Caki2 (cell line): Measurements from ENCODE around the gene IGSF22. TPM values are rescaled to one million over a fixed set of nuclear protein-coding genes. Genes with fewer than 3 reads are reported as not detected.

Source experiments
- DNase-seq: peaks from one replicate; pipeline ENCODE4 v3.0.0-alpha.2; 2015; ENCODE audit warnings: low read depth
- in situ Hi-C: cut with HindIII; loops from 2 replicates; pipeline ENCODE4 v1.10.0; 2016; ENCODE audit warnings: low sequenced_read_pairs, low pct_unique_long_range_greater_than_20kb, mixed read lengths
- total RNA-seq: library from RNA; depleted of rRNA; stranded (reverse); fragments of >200 nt; shearing (Covaris generic); gene quantifications from 2 replicates; pipeline ENCODE4 v1.2.3, GENCODE V29; 2014; ENCODE audit warnings: low replicate concordance

Gene IGSF22
- total RNA-seq, 1 experiment from 2014 or later = not detected

DNA sequence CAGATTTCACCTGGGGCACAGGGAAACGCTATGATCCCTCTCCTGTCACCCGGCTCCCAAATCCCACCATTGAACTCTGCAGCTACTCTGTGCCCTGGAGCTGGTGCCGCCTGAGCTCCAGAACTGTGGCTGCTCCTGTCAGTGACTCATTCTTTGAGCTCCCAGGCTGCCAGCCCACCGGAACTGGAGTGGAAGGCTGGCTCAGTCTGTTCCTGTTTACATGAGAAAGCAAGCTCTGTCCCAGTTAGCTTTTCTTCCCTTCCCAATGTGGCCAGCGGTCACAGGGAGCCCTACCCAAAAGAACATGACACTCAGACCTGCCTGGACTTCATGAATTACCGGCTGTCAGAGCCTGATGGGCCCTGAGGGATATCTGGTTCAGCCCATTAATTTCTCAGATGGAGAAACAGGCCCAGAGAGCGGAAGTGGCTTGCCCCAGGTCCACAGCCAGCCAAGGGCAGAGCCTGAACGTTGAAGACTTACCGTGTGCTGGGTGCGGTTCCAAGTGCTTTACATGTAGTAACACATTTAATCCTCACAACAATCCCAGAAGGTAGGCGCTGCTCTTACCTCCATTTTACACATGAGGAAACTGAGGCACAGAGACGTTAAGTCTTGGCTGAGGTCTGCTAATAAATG is 23.8 kb upstream of the IGSF22 start:
- peak; percentile 44 for DNase-seq
- in situ Hi-C loops = no loop called here

DNA sequence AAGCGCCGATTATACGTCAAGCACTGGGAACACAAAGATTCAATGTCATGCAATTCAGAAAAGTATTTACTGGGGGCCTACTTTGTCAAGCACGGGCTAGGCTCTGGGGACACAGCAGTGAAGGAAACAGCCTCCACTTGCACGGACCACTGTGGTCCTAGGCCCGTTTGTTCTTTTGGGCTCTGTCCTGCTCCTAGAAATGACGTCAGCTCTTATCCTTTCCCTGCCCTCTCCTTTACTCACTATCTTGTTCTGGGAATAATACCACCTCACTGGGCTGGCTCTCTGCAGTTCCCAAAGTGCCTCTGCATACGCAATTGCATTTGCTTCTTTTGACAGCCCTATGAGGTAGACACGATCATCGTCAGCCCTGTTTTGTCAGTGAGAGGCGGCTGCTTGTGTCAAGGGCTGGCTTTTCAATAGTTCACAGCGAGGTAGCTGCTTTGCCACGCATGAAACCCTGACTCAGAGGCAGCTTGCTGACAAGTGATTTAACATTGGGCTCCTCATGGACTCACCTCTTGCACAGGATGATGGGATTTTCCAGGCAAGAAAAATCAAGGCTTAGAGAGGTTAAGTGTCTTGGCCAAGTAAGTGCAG is 22.9 kb upstream of the IGSF22 start:
- in situ Hi-C loops = no loop called here

DNA sequence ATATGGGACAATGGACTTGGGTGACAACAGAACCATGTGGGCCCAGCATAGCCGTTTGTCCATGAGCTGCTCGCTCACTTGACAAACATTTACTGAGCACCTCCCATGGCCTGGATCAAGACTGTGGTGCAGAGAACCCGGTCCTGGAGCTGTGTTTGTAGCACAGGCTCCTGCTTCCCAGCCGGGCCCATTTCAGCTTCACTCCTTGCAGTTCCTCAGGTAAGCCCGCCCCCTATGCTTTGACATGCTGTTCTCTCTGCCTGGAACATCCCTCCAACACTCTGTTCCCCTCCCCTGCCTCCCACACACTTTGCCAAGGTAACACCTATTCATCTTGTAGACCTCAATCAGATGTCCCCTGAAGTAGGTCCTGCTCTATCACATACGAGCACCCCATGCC is 19.3 kb upstream of the IGSF22 start:
- DNase-seq = no peak
- in situ Hi-C loops = no loop called here

More for the DNA sequence above, 22.9 kb upstream of the IGSF22 start:
- no peak for DNase-seq

DNA sequence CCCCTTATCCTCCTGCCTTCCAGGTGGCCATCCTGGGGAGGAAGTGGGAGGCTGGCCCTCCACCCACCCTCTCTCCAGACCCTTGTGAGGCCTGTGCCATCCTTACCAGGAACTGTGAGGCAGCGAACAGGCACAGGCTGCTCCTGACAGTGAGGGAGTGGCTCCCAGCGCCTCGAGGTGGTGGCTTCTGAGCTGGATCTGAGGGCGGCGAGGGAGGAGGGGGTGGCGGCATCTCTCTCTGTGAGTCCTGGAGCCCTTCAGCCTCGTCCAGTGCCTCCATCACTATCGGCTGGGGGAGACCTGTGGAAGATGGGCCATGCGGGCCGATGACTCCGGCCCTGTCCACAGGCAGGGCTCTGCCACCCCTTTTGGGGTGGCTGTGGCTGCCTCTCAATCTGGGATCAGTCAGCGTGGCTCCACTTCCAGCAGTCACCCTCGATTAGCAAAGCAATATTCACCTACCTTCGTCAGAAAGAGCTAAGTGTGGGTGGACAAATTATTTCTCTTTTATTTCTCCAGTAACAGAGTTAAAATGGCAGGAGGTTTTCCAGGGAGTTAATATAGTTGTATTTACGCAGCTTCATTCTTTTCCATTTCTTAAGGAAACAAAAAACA is 18.0 kb upstream of the IGSF22 start:
- no peak for DNase-seq
- in situ Hi-C loops = no loop called here

DNA sequence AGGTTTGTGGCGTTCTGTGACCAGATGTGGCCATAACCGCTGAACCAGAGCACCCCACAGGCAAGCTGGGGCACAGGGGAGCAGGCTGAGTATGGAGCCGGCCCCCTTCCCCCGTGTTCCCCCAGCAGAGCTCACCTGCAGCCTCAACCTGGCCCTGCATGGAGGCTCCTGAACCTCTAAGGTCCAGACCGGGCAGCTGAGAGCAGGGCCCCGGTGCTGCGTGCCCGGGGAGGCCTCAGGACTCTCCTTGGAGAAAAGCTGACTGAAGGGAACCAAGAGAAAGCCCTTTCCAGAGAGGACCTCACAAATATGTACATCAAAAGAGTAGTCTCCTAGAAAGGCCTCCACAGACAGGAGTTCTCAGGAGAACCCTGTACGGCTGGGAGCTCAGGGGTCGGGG is 17.4 kb upstream of the IGSF22 start:
- in situ Hi-C loops = no loop called here
- DNase-seq = no peak

DNA sequence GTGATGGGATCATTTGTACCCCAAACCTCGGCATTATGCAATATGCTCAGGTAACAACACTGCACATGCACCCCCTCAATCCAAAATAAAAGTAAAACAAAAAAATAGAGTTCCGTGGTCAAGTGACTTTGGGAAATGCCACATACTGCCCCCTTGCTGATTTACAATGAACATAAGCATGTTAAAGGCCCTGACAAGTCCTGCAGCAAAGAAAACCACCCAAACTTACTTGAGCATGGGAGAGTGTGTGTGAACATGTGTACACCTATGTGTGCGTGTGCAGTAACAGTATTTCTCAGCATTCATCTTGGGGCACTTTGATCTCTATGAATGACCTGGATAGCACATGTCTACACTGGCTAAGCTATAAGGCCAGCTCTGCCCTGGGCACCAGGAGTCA is 15.8 kb upstream of the IGSF22 start:
- in situ Hi-C loops = no loop called here

DNA sequence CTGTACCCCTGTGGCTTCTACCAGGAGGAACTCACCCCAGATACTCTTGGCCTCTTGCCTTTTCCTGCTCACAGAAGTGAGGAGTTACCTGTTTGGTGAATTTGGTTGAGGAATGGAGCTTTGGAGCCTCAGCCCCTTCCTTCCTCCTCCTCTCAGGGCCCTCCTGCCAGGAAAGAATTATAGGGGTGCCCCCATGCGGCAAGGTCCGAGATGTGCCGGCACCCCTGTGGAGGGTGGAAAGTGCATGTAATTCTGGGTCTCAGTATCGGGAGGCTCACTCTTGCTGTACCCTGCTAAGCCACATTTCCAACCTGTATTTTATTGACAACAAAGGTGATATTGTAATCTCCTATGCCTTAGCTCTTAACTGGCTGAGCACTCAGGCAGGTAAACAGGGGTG is 13.7 kb upstream of the IGSF22 start:
- in situ Hi-C loops = no loop called here
- DNase-seq = no peak

More for the DNA sequence above, 15.8 kb upstream of the IGSF22 start:
- DNase-seq = no peak

DNA sequence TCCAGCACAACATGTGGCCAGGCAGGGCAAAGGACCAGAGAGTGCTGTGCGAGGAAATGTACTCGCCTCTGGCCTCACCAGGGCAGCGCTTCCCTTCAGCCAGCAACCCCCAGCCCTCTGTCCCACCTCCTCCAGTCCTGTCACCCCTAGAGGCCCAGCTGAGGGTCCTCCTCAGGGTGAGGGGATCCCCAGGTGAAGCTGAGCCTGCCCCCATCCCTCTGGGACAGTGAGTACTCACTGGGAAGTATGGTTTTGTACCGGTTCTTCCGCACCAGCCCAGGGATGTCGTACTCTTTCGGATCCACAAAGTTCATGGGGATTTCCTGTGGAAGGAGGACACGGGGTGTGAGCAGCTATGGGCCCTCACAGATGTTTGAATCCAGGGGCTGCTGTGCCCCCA is 11.7 kb upstream of the IGSF22 start:
- in situ Hi-C loops = no loop called here
- DNase-seq = no peak

DNA sequence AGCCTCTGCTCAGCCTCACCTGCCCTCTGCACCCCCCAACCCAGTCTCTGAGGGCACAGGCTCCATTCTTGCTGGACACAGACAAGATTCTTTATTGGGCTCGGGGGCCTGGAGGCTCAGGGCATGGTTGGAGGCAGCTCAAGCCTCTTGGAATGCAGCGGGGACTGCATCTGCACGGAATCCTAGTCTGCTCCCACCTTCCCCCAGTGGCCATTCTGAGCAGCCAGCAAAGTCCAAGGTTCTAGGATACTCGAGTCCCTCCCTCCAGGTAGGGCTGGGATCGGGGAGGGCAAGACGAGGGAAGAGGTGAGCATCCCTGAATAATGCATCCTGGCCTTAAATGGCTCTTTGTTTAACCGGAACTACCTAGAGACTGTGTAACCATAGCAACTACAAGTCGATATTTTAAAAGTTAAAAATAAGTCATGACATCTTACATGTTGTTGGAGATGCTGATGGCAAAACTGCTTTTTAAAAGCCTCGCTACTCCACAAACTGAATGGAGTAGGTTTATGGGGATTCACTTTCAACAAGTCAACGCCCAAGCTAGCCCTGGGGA is 10.7 kb upstream of the IGSF22 start:
- DNase-seq = no peak
- in situ Hi-C loops = no loop called here

DNA sequence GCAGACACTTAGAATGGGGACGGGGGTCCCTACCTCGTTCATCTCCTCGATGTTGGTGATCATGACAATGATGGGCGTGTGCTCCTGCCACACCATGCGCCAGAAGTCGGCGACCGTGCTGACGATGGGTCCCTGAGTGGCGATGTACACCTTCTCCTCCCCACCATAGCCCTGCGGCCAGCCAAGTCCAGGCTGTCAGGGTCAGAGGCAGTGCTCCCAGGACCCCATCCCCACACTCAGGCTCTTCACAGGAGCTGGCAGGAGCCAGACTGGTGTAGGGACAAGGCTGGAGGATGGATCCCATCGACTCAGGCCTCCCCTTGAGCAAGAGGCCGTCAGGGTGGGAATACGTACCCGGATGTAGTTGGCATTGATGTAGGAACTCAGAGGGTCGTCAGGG is 7.2 kb upstream of the IGSF22 start:
- DNase-seq = no peak

DNA sequence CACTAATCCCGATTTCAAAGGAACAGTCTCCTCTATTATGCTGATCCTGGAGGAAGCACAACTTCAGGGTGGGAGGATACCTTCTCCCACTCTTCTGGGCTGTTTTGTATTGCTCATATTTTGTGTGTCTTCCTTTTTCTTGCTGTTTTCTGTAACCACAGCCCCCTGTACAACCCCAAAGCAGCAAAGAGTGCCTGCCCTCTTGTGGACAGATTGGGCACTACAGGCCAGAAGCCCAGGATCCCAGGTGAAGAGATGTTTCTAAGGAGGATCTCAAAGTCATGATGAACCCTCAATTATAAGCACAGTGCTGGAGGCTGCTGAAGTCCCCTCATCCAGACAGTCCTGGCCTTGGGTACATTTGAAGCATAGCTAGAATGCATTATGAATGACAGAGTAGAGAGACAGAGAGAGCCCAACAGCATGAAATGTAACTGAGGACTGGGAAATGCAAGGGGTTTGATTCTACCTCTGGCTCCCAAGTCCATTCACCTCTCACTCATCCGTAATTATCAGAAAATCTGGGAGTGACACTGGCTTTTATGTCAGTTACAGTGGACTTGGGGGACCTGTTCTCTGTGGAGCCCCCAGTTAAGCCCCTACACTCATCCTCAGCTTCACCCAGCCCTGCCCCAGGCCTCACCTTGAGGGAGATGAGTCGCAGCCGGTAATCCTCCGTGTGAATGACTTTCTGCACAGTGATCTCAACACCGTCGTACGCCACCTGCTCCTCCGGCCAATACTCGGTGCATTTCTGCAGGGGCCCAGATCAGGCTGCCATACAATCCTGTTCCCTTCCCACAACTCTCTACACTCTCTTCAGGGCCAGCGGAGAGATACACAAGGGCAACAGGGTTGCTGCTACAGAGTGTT is 6.2 kb upstream of the IGSF22 start:
- peak; percentile 46 for DNase-seq
- in situ Hi-C loops = no loop called here

More for the DNA sequence above, 7.2 kb upstream of the IGSF22 start:
- in situ Hi-C loops = no loop called here

DNA sequence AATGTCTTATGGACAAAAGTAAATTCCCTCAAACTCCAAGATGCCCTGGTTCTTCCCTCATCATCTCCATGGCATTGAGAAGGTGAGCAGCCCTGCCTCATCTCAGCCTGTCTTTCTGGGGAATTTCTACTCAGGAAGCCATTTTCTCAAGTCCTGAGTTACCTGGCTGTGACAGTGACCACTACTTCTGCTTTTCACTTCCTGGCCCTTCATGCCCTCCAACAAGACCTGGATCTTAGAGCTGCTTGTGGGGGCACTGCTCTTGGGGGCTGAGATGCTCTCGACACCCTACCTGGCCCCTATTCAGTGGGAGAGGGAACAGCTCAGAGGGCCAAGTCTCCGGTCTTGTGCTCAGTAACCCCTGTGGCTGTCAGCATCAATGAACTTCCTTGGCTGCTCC is 5.5 kb upstream of the IGSF22 start:
- in situ Hi-C loops = no loop called here
- DNase-seq = no peak

DNA sequence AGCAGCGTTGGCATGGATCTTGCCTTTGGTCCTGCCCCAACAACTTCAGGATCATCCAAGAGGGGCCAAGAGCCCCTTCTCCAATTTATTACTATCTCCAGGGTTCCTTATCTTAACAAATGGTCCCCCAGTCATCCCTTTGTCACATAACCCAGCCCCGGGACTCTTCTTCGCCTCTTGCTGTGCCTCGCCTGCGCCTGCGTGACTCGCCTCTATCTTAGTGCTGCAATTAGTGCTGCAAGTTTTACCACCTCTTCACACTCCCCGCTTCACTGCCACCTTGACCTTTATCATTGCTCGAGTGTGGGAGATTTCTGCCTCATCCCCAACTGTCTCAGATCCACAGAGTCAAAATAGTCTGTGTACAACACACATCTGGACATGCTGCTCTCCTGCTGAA is 4.0 kb upstream of the IGSF22 start:
- DNase-seq = no peak
- in situ Hi-C loops = no loop called here

DNA sequence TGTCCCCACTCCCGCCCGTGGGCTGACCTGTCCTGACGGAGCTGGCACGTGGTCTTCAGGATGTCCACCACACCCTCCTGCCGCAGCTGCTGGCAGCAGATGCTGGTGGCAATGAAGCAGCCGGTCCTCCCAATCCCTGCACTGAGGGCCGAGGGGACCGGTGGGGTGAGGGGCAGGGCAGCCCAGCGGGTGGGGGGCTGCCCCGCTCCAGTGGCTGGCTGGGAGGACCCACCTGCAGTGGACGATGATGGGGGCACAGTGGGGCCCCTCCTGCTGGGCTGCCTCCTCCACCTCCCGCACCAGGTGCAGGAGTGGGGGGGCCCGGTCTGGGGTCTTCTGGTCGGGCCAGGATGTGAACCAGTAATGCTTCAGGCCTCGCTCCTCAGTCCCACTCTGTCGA is 3.4 kb upstream of the IGSF22 start:
- no peak for DNase-seq
- in situ Hi-C loops = no loop called here

DNA sequence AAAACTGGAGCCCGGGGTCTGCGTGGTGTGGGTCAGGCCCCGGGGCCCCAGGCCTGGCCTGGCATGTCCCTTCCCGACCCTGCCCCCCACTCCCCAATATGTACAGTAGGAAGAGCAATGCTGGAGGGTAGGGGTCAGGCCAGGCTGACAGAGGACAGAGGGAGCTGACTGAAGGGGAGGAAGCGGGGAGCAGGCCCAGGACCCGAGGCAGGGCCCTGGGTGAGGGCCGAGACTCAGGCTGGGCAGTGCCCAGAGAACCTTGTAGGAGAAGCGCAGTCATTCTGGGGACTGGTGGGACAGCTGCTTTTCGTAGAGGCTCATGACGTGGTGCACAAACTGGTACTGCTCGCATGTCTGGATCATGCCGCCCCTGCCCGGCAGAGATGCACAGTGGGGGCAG is 2.7 kb upstream of the IGSF22 start:
- in situ Hi-C loops = no loop called here
- DNase-seq = no peak

DNA sequence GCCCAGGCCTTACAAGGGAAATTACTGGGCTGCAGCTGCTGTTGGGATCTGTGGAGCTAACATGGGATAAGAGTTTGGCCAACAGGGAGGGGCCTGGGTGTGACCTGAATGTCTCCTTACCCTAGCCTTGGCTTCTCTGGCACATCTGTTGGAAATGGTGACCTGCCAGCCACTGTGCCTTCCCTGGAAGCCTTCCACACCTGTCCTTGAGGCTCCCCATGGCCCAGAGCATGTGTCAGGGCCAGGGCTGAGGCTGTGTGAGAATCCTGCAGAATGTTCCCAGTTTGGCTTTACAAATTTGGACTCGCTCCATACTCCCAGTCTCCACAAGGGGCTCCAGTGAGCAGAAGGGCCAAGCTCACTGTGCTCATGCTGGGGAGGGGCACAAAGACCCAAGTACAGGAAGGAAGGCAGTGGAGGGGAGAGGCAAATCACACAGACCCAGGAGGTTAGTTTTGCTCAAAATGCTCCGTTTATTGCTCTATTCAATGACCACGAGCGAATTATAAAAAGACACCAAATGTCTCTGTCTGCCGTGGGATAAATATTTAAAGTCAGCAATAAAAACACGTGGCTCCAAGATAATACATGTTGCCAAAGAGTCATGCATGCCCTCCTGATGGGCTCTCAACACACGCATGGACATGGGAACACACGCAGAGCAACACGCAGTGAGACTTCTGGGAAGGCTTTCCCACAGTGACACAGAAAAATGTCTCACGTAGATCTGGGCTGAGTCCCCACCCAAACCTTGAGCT is 1.7 kb upstream of the IGSF22 start:
- in situ Hi-C loops = no loop called here
- DNase-seq = no peak

DNA sequence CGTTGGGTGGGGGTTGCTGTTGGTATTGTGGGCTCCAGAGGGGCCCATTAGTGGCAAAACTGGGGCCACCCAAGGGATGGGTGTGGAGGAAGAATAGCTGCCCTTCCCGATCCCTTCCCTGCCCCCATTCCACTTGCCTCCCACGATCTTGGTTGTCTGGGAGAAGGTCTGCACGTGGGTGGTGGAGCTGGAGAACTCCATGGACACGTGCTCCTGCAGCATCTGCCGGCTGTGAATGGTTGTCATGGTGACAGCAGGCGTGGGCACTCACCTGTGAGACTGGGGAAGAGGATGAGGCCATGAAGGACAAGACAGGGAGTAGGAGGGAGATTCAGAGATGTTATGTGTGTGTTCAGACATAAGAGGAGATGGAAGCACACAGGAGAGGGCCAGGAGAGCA is 2.0 kb downstream of the IGSF22 start:
- DNase-seq = no peak
- in situ Hi-C loops = no loop called here

DNA sequence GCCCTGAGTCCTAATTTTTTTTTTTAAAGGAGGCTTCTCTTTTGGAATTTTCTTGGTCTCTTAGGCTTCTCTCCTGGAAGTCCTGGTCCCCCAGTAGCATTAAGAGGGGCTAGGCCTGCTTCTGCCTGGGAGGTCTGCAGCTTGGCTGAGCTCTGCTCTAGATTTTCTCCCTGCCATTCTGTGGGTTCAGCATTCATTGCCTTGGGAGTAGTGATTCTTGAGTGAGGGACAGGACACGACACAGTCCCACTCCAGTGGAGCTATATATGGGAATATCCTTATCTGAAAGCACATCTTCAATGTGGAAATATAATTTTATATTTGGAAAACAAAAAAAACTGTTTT is 3.7 kb downstream of the IGSF22 start:
- in situ Hi-C loops = no loop called here
- DNase-seq = no peak
